H9 (cell line): ENCODE results near the gene ACVR1B. TPM values are rescaled to one million over a fixed set of nuclear protein-coding genes. Genes with fewer than 3 reads are reported as not detected.

Experiments
- DNase-seq: peaks from one replicate; pipeline ENCODE4 v3.0.0-alpha.2; 2017
- H2AFZ ChIP-seq: one replicate; pipeline ENCODE4 v1.6.1; 2013; ENCODE audit warnings: mild to moderate bottlenecking, low read length, control low read depth, moderate library complexity
- H2AK5ac ChIP-seq: 2 replicates; pipeline ENCODE4 v1.6.1; 2013; ENCODE audit warnings: low read length, control low read depth, mixed read lengths; ENCODE audit not compliant: insufficient read length
- H2BK120ac ChIP-seq: one replicate; pipeline ENCODE4 v1.6.1; 2013; ENCODE audit warnings: low read depth, mild to moderate bottlenecking, low read length, control low read depth, inconsistent platforms; ENCODE audit not compliant: poor library complexity, severe bottlenecking
- H2BK12ac ChIP-seq: 2 replicates; pipeline ENCODE4 v1.6.1; 2013; ENCODE audit warnings: low read length, control low read depth, mixed read lengths, low read depth; ENCODE audit not compliant: insufficient read length
- H2BK15ac ChIP-seq: 2 replicates; pipeline ENCODE4 v1.6.1; 2013; ENCODE audit warnings: low read depth, low read length, control low read depth
- H2BK20ac ChIP-seq: one replicate; pipeline ENCODE4 v1.6.1; 2013; ENCODE audit warnings: low read depth, mild to moderate bottlenecking, low read length, control low read depth, inconsistent platforms; ENCODE audit not compliant: poor library complexity, severe bottlenecking
- H2BK5ac ChIP-seq: 2 replicates; pipeline ENCODE4 v1.6.1; 2013; ENCODE audit warnings: low read length, control low read depth, mixed read lengths; ENCODE audit not compliant: insufficient read length
- H3K14ac ChIP-seq: 2 replicates; pipeline ENCODE4 v1.6.1; 2013; ENCODE audit warnings: low read length, control low read depth; ENCODE audit not compliant: insufficient read depth
- H3K18ac ChIP-seq: 2 replicates; pipeline ENCODE4 v1.6.1; 2013; ENCODE audit warnings: low read depth, mild to moderate bottlenecking, mixed read lengths, low read length, control low read depth; ENCODE audit not compliant: insufficient read length
- H3K23ac ChIP-seq: 2 replicates; pipeline ENCODE4 v1.6.1; 2013; ENCODE audit warnings: low read length, control low read depth, mixed read lengths, low read depth; ENCODE audit not compliant: insufficient read length
- H3K23me2 ChIP-seq: 2 replicates; pipeline ENCODE4 v1.6.1; 2013; ENCODE audit warnings: low read depth, mild to moderate bottlenecking, mixed read lengths, low read length, control low read depth; ENCODE audit not compliant: insufficient read length, poor library complexity, severe bottlenecking
- H3K27ac ChIP-seq: 2 replicates; pipeline ENCODE4 v1.5.1; 2013; ENCODE audit warnings: low read length, control low read depth, mixed read lengths, low read depth; ENCODE audit not compliant: insufficient read length
- H3K27me3 ChIP-seq: 2 replicates; pipeline ENCODE4 v1.6.1; 2013; ENCODE audit warnings: low read length, control low read depth, inconsistent platforms; ENCODE audit not compliant: insufficient read depth
- H3K4ac ChIP-seq: 2 replicates; pipeline ENCODE4 v1.6.1; 2013; ENCODE audit warnings: low read depth, mild to moderate bottlenecking, control low read depth, inconsistent platforms, low read length, moderate library complexity
- H3K4me1 ChIP-seq: 2 replicates; pipeline ENCODE4 v1.6.1; 2013; ENCODE audit warnings: low read length, control low read depth, inconsistent platforms; ENCODE audit not compliant: insufficient read depth
- H3K4me2 ChIP-seq: 2 replicates; pipeline ENCODE4 v1.6.1; 2013; ENCODE audit warnings: low read length, control low read depth, mixed read lengths; ENCODE audit not compliant: insufficient read length, insufficient read depth
- H3K56ac ChIP-seq: 2 replicates; pipeline ENCODE4 v1.6.1; 2013; ENCODE audit warnings: low read depth, mild to moderate bottlenecking, mixed read lengths, low read length, control low read depth; ENCODE audit not compliant: insufficient read length
- H3K79me1 ChIP-seq: 2 replicates; pipeline ENCODE4 v1.6.1; 2013; ENCODE audit warnings: low read depth, mild to moderate bottlenecking, moderate library complexity, low read length, control low read depth, inconsistent platforms; ENCODE audit not compliant: insufficient read depth, poor library complexity, severe bottlenecking
- H3K79me2 ChIP-seq: 2 replicates; pipeline ENCODE4 v1.6.1; 2013; ENCODE audit warnings: low read length, control low read depth, inconsistent platforms; ENCODE audit not compliant: insufficient read depth
- H3K9ac ChIP-seq: 2 replicates; pipeline ENCODE4 v1.6.1; 2013; ENCODE audit warnings: low read length, control low read depth, mixed read lengths; ENCODE audit not compliant: insufficient read length; ENCODE audit errors: extremely low read depth
- H3K9me3 ChIP-seq: one replicate; pipeline ENCODE4 v1.6.1; 2013; ENCODE audit warnings: low read depth, low read length, inconsistent platforms; ENCODE audit not compliant: control insufficient read depth
- H3T11ph ChIP-seq: one replicate; pipeline ENCODE4 v1.6.1; 2013; ENCODE audit warnings: mild to moderate bottlenecking, low read length, control low read depth, inconsistent platforms
- H4K20me1 ChIP-seq: one replicate; pipeline ENCODE4 v1.6.1; 2013; ENCODE audit not compliant: control insufficient read depth, insufficient read length, insufficient read depth
- H4K5ac ChIP-seq: 2 replicates; pipeline ENCODE4 v1.6.1; 2013; ENCODE audit warnings: low read depth, mild to moderate bottlenecking, mixed read lengths, low read length, control low read depth; ENCODE audit not compliant: insufficient read length
- H4K8ac ChIP-seq: replicated peaks from 2 replicates; pipeline ENCODE4 v1.6.1; 2013; ENCODE audit warnings: low read length, control low read depth, mixed read lengths, low read depth; ENCODE audit not compliant: insufficient read length
- H4K91ac ChIP-seq: 2 replicates; pipeline ENCODE4 v1.6.1; 2013; ENCODE audit warnings: low read depth, mild to moderate bottlenecking, moderate library complexity, mixed read lengths, low read length, control low read depth; ENCODE audit not compliant: insufficient read length
- H3K27ac Mint-ChIP-seq, 3 experiments: 2 replicates in 2 of 3; 3 replicates in 1 of 3; pipeline ENCODE4 v1.8.0; 2020 to 2021; ENCODE audit warnings: mixed read lengths in 3 of 3, mild to moderate bottlenecking in 1 of 3, moderate library complexity in 1 of 3
- H3K27me3 Mint-ChIP-seq: 2 replicates; pipeline ENCODE4 v1.8.0; 2021; ENCODE audit warnings: low read depth, mild to moderate bottlenecking, moderate library complexity, mixed read lengths
- H3K36me3 Mint-ChIP-seq, 3 experiments: 2 replicates in 2 of 3; 3 replicates in 1 of 3; pipeline ENCODE4 v1.8.0; 2020 to 2021; ENCODE audit warnings: low read depth in 3 of 3, mixed read lengths in 3 of 3; ENCODE audit not compliant: insufficient read depth in 1 of 3
- H3K4me1 Mint-ChIP-seq, 2 experiments: 2 replicates each; pipeline ENCODE4 v1.8.0; 2020; ENCODE audit warnings: mixed read lengths in 2 of 2
- H3K4me3 Mint-ChIP-seq, 2 experiments: 2 replicates in 1 of 2; 3 replicates in 1 of 2; pipeline ENCODE4 v1.8.0; 2020 to 2021; ENCODE audit warnings: mild to moderate bottlenecking in 2 of 2, mixed read lengths in 2 of 2, moderate library complexity in 1 of 2
- H3K9me3 Mint-ChIP-seq, 2 experiments: 2 replicates in 1 of 2; 3 replicates in 1 of 2; pipeline ENCODE4 v1.8.0; 2020; ENCODE audit warnings: mild to moderate bottlenecking in 2 of 2, mixed read lengths in 2 of 2, moderate library complexity in 1 of 2
- WGBS: extraction: QIAGEN DNeasy Blood & Tissue Kit; methylation state at CpG from one replicate; pipeline ENCODE4 v1.1.7; 2013; ENCODE audit warnings: missing lambda C conversion rate, low lambda C conversion rate, mixed read lengths; ENCODE audit not compliant: insufficient read length; ENCODE audit errors: extremely low coverage; 5-methylcytosine and 5-hydroxymethylcytosine counted together
- total RNA-seq: library from RNA; stranded (reverse); gene quantifications from 2 replicates; pipeline ENCODE4 v1.2.1, GENCODE V29; 2021
- TF ChIP-seq, protein P1 (sequence below): fragments of 200-600 bp; sonication (generic); conservative IDR thresholded peaks from 3 replicates; pipeline ENCODE4 v1.8.0; 2021; ENCODE audit warnings: antibody characterized with exemption, mild to moderate bottlenecking

The ACVR1B gene
- total RNA-seq, 1 experiment from 2014 or later: 16.3 TPM

DNA sequence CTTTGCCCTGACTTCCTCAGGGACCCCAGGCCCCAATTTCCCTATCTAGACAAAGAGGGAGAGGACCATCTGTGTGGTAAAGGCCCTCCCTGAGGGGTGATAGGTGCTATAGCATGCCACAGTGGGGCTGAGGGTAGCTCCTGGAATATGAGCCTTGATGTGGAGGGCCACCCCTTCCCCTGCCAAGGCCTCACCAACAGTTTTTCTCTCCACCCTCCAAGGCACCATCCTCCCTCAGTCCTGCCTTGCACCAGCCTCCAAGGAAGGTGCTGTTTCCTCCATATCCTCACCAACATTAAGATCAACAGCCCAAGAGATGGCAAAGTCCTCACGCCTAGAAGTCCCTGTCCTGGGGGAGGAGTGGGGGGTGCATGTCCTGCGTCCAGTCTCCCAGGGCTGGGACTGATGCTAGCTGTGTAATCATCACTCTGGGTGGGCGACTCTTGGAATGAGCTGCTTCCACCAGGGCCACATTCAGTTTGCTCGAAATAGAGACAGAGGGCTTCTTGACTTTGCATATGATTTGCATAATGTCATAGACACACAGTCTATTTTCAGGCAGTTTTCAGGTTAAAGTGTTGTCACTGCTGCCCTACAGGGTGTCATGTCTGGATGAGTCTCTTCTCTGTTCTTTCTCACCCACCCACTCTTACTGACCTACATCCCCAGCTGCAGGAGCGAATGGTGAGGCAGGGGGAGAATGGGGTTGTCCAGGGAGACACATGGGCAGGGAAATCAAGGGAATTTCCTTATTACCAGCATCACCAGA is 26.8 kb upstream of the ACVR1B start:
- no peaks in the 10 kb centered on the region for H3K9me3 Mint-ChIP-seq
- H3K79me2 ChIP-seq: no peaks in the 10 kb centered on the region
- H2BK15ac ChIP-seq: no peak overlapping the region
- no peak overlapping the region for H3T11ph ChIP-seq
- no peaks in the 10 kb centered on the region for H4K20me1 ChIP-seq
- H2AFZ ChIP-seq: no peak overlapping the region
- H4K5ac ChIP-seq: no peak overlapping the region
- H3K9ac ChIP-seq: no peak overlapping the region
- H3K4me3 Mint-ChIP-seq: no peak overlapping the region
- TF ChIP-seq, protein P1, sequence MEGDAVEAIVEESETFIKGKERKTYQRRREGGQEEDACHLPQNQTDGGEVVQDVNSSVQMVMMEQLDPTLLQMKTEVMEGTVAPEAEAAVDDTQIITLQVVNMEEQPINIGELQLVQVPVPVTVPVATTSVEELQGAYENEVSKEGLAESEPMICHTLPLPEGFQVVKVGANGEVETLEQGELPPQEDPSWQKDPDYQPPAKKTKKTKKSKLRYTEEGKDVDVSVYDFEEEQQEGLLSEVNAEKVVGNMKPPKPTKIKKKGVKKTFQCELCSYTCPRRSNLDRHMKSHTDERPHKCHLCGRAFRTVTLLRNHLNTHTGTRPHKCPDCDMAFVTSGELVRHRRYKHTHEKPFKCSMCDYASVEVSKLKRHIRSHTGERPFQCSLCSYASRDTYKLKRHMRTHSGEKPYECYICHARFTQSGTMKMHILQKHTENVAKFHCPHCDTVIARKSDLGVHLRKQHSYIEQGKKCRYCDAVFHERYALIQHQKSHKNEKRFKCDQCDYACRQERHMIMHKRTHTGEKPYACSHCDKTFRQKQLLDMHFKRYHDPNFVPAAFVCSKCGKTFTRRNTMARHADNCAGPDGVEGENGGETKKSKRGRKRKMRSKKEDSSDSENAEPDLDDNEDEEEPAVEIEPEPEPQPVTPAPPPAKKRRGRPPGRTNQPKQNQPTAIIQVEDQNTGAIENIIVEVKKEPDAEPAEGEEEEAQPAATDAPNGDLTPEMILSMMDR: no peak
- H4K91ac ChIP-seq: no peak overlapping the region
- peaks cover 19 to 35% of the 10 kb centered on the region in 2 experiments for H3K4me1 Mint-ChIP-seq
- H2AK5ac ChIP-seq: no peak overlapping the region
- DNase-seq: no peak
- no peak overlapping the region for H3K27ac ChIP-seq
- no peaks in the 10 kb centered on the region; the same call in 1 of the 2 replicates for H3K4me1 ChIP-seq
- no peak overlapping the region for H3K14ac ChIP-seq
- H3K9me3 ChIP-seq: no peaks in the 10 kb centered on the region
- H3K23me2 ChIP-seq: no peaks in the 10 kb centered on the region
- H3K23ac ChIP-seq: no peak overlapping the region
- no CpG with 5 or more reads among the region's 5 CpGs for WGBS
- H3K36me3 Mint-ChIP-seq: no peaks in the 10 kb centered on the region
- H3K27ac Mint-ChIP-seq: no peak overlapping the region
- no peak overlapping the region for H3K4me2 ChIP-seq
- H2BK5ac ChIP-seq: no peak overlapping the region
- H2BK20ac ChIP-seq: no peak overlapping the region
- H2BK12ac ChIP-seq: no peak overlapping the region
- no peaks in the 10 kb centered on the region for H3K79me1 ChIP-seq
- no peak overlapping the region for H3K4ac ChIP-seq
- H3K27me3 Mint-ChIP-seq: peaks cover 33% of the 10 kb centered on the region
- no peak overlapping the region for H2BK120ac ChIP-seq
- H3K27me3 ChIP-seq: no peaks in the 10 kb centered on the region
- no peak overlapping the region for H4K8ac ChIP-seq
- H3K18ac ChIP-seq: no peak overlapping the region
- no peak overlapping the region for H3K56ac ChIP-seq
